Measurements from ENCODE around the gene GPATCH3. TPM values are rescaled to one million over a fixed set of nuclear protein-coding genes. Genes with fewer than 3 reads are reported as not detected.

GPATCH3 gene
- total and polyA plus RNA-seq, 2 of the 4 experiments (the other 2 are of a cell fraction), result 5.2 to 8.0 TPM

DNA sequence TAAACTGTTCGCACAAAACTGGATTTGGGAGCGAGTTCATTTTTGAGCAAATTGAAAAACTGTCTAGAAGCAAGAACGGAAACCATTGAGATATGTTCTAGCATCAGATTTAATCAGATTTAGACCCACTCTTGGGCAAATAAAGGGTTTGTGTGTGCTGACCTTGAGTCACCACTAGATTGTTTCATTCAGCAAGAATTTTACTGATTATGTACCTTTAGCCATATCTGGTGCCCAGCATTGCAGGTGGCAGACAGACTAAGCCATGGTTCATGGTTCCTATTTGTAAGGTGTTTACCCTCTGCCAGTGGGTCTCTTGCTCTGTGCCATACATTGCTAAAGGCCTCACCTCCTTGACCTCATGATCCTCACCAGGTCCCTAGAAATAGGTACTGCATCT, 22.6 kb upstream of the GPATCH3 start:
- H3K4me3 ChIP-seq (ENCODE audit: insufficient read depth, low read depth, low read length), result no peak overlapping the region; the same call in 1 of the 2 replicates
- H4K5ac ChIP-seq (ENCODE audit: low read depth, low read length), result no peak overlapping the region
- no peaks in the 10 kb centered on the region for H3K9me3 ChIP-seq (ENCODE audit: control insufficient read depth, insufficient read depth, low read length)
- H2BK15ac ChIP-seq (ENCODE audit: low read depth, low read length), result no peak overlapping the region
- 0 out of 2 replicates have a peak overlapping the region, but pooled peaks have one; percentile 11 for H2AK5ac ChIP-seq (ENCODE audit: low read depth, low read length)
- no peak overlapping the region for H3K18ac ChIP-seq (ENCODE audit: low read depth, low read length)
- in situ Hi-C loops (cut with MboI; ENCODE audit: low sequenced_read_pairs), result no loop called here
- H3K4me1 ChIP-seq (ENCODE audit: control insufficient read depth, insufficient read depth, low read length), result peaks cover 6% of the 10 kb centered on the region
- H2AFZ ChIP-seq (replicated peaks; ENCODE audit: low read length, poor library complexity), result no peak overlapping the region
- H3K23ac ChIP-seq (ENCODE audit: low read depth, low read length), result peak overlapping the region; percentile 94
- H4K91ac ChIP-seq (ENCODE audit: insufficient read depth, low read depth, low read length), result no peak overlapping the region
- dilution Hi-C loops (cut with HindIII; ENCODE audit: low sequenced_read_pairs, unreplicated experiment), result no loop called here
- WGBS, 2 experiments (ENCODE audit: extremely low coverage in 2 of 2, insufficient read length in 1 of 2), result no CpG with 5 or more reads among the region's 3 CpGs
- ATAC-seq (ENCODE audit: low read depth) (no peak), DNase-seq (no peak)
- H3K9me1 ChIP-seq (ENCODE audit: insufficient read depth, low read length), result peaks cover 18% of the 10 kb centered on the region
- CTCF ChIA-PET, result no interaction called here
- H4K20me1 ChIP-seq (ENCODE audit: insufficient read depth, low read length), result peaks cover 21% of the 10 kb centered on the region
- H3K79me1 ChIP-seq (ENCODE audit: low read depth in 1 of 2, low read length in 2 of 2), result peaks cover 20 to 38% of the 10 kb centered on the region in 2 experiments
- H3K36me3 ChIP-seq (ENCODE audit: control insufficient read depth, insufficient read depth, low read length), result peaks cover 14% of the 10 kb centered on the region
- H3K14ac ChIP-seq (replicated peaks; ENCODE audit: low read depth, low read length), result peak overlapping the region; percentile 96; the same call in 1 of the 2 replicates
- intact Hi-C loops (cut with micrococcal nuclease), result no loop called here
- POLR2A ChIA-PET (ENCODE audit: unreplicated experiment), result no interaction called here
- no peaks in the 10 kb centered on the region for H3K27me3 ChIP-seq (ENCODE audit: control insufficient read depth, insufficient read depth, low read length)
- no peak overlapping the region for H2BK120ac ChIP-seq (ENCODE audit: low read depth, low read length)
- H3K9ac ChIP-seq (ENCODE audit: low read depth, low read length), result peak overlapping the region; percentile 83; the same call in 1 of the 2 replicates
- H3K4me2 ChIP-seq (ENCODE audit: low read depth, low read length), result peak overlapping the region; percentile 100
- no peak overlapping the region for H2BK5ac ChIP-seq (ENCODE audit: low read depth, low read length, poor library complexity, severe bottlenecking)
- no peak overlapping the region for H2BK20ac ChIP-seq (ENCODE audit: low read depth, low read length)
- no TSS peak for BruUV-seq (replicated peaks)
- TF ChIP-seq NFE2L2 (IDR thresholded peaks at IDR 0.05; ENCODE audit: low read depth, low read length) (no peak), RCOR1 (IDR thresholded peaks at IDR 0.05; ENCODE audit: insufficient replicate concordance, low read length) (no peak), SMC3 (IDR thresholded peaks at IDR 0.05; ENCODE audit: low read depth, low read length) (no peak), CEBPB (IDR thresholded peaks at IDR 0.05; ENCODE audit: low read depth, low read length) (no peak), BHLHE40 (IDR thresholded peaks at IDR 0.05; ENCODE audit: low read depth, low read length) (no peak), MAFK (IDR thresholded peaks at IDR 0.05; ENCODE audit: low read depth, low read length) (no peak), MXI1 (IDR thresholded peaks at IDR 0.05; ENCODE audit: borderline replicate concordance, low read depth, low read length) (no peak)
- TF ChIP-seq, protein P1, sequence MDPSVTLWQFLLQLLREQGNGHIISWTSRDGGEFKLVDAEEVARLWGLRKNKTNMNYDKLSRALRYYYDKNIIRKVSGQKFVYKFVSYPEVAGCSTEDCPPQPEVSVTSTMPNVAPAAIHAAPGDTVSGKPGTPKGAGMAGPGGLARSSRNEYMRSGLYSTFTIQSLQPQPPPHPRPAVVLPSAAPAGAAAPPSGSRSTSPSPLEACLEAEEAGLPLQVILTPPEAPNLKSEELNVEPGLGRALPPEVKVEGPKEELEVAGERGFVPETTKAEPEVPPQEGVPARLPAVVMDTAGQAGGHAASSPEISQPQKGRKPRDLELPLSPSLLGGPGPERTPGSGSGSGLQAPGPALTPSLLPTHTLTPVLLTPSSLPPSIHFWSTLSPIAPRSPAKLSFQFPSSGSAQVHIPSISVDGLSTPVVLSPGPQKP (IDR thresholded peaks at IDR 0.05; ENCODE audit: borderline replicate concordance, low read depth, low read length), result no peak
- no peak overlapping the region for H3K56ac ChIP-seq (ENCODE audit: extremely low read depth, insufficient read depth, low read length)
- H3K27ac ChIP-seq (ENCODE audit: insufficient read depth, low read length), result no peak overlapping the region
- peak overlapping the region in 1 of 2 experiments; percentile 60; a peak in 1 of 4 replicates for H4K8ac ChIP-seq (ENCODE audit: low read depth in 2 of 2, low read length in 2 of 2)
- no peak overlapping the region for H2AK9ac ChIP-seq (replicated peaks; ENCODE audit: low read depth, low read length, poor library complexity)
- H3K4ac ChIP-seq (ENCODE audit: low read depth, low read length), result no peak overlapping the region

All from IMR-90 (cell line).